A549 treated with Hydrocortisone at 1 μM for 4 hours (cell line): Measurements from ENCODE around the gene PNPLA2. TPM values are rescaled to one million over a fixed set of nuclear protein-coding genes. Genes with fewer than 3 reads are reported as not detected.

Source experiments
- total RNA-seq: library from RNA; stranded (reverse); fragments of 200-300 nt; extraction: Qiagen RNA extraction; gene quantifications from 5 replicates; pipeline ENCODE4 v1.2.3, GENCODE V29; 2022

PNPLA2 gene
- total RNA-seq: 37.4 to 59.4 TPM (median 57.4 TPM) in 5 replicates

GRCh38 chr11:818396-819128 lies at the start of gene PNPLA2:
PNPLA2 (plus strand) TSS chr11:818914; CDS start chr11:819719, 805 bp downstream.

GRCh38 chr11:777288-778255 lies 41.1 kb upstream of the PNPLA2 start, which contains the start of gene GATD1:
GATD1 (minus strand) TSS chr11:777487; CDS start chr11:777462, 25 bp downstream.

GRCh38 chr11:789943-790342 lies 28.8 kb upstream of the PNPLA2 start, which contains the start of gene CEND1:
CEND1 (minus strand) TSS chr11:790090; CDS start chr11:788576, 1,514 bp downstream.

GRCh38 chr11:798093-798713 lies 20.5 kb upstream of the PNPLA2 start, which contains the start of gene SLC25A22:
SLC25A22 (minus strand) TSS chr11:798281; CDS start chr11:795006, 3,275 bp downstream.

GRCh38 chr11:809287-810039 lies 9.3 kb upstream of the PNPLA2 start, which contains the start of gene RPLP2:
RPLP2 (plus strand) TSS chr11:809967; CDS start chr11:810235, 268 bp downstream.

GRCh38 chr11:827897-828192 lies 9.1 kb downstream of the PNPLA2 start, which contains the start of gene CRACR2B:
CRACR2B (plus strand) TSS chr11:827919; CDS start chr11:828608, 689 bp downstream.

GRCh38 chr11:832529-833113 lies 13.9 kb downstream of the PNPLA2 start, which contains the start of gene CD151:
CD151 (plus strand) TSS chr11:832952; CDS start chr11:836070, 3,118 bp downstream.

GRCh38 chr11:842370-843002 lies 23.8 kb downstream of the PNPLA2 start, which contains the start of the genes POLR2L and TSPAN4:
POLR2L (minus strand) TSS chr11:842529; CDS start chr11:842508, 21 bp downstream.
TSPAN4 (plus strand) TSS chr11:842852; CDS start chr11:850305, 7,453 bp downstream.

Other genes starting within 250 kb of the PNPLA2 start
- gene PHRF1, start 242.4 kb upstream of the PNPLA2 start, total RNA-seq: 34.9 to 36.8 TPM (median 35.7 TPM) in 5 replicates
- 6.2 to 7.7 TPM (median 6.8 TPM) in 5 replicates for gene IRF7, start 203.0 kb upstream of the PNPLA2 start, total RNA-seq
- 0.03 to 0.13 TPM (median 0.03 TPM) in 3 of 5 replicates, not detected in the others for gene CDHR5, start 194.0 kb upstream of the PNPLA2 start, total RNA-seq
- gene SCT, start 191.7 kb upstream of the PNPLA2 start, total RNA-seq: not detected in 5 replicates
- 0.10 to 0.31 TPM (median 0.22 TPM) in 5 replicates for gene DRD4, start 181.6 kb upstream of the PNPLA2 start, total RNA-seq
- 29.4 to 37.4 TPM (median 34.6 TPM) in 5 replicates for gene DEAF1, start 123.7 kb upstream of the PNPLA2 start, total RNA-seq
- 8.8 to 11.2 TPM (median 11.0 TPM) in 5 replicates for gene TMEM80, start 123.1 kb upstream of the PNPLA2 start, total RNA-seq
- gene EPS8L2, start 112.7 kb upstream of the PNPLA2 start, total RNA-seq: 86.6 to 123 TPM (median 114 TPM) in 5 replicates
- gene TALDO1, start 71.5 kb upstream of the PNPLA2 start, total RNA-seq: 392 to 415 TPM (median 399 TPM) in 5 replicates
- 37.2 to 46.9 TPM (median 43.5 TPM) in 5 replicates for gene GATD1, start 41.4 kb upstream of the PNPLA2 start, total RNA-seq
- 1.4 to 2.8 TPM (median 2.4 TPM) in 5 replicates for gene CEND1, start 28.8 kb upstream of the PNPLA2 start, total RNA-seq
- gene SLC25A22, start 20.6 kb upstream of the PNPLA2 start, total RNA-seq: 27.4 to 34.4 TPM (median 31.1 TPM) in 5 replicates
- 10.1 to 14.2 TPM (median 13.5 TPM) in 5 replicates for gene PIDD1, start 13.7 kb upstream of the PNPLA2 start, total RNA-seq
- gene RPLP2, start 8.9 kb upstream of the PNPLA2 start, total RNA-seq: 1,408 to 2,641 TPM (median 2,478 TPM) in 5 replicates
- 3.0 to 6.3 TPM (median 5.7 TPM) in 5 replicates for gene CRACR2B, start 9.0 kb downstream of the PNPLA2 start, total RNA-seq
- gene CD151, start 14.0 kb downstream of the PNPLA2 start, total RNA-seq: 809 to 892 TPM (median 846 TPM) in 5 replicates
- gene POLR2L, start 23.6 kb downstream of the PNPLA2 start, total RNA-seq: 474 to 756 TPM (median 614 TPM) in 5 replicates
- 139 to 194 TPM (median 190 TPM) in 5 replicates for gene TSPAN4, start 23.9 kb downstream of the PNPLA2 start, total RNA-seq
- 69.2 to 82.1 TPM (median 73.1 TPM) in 5 replicates for gene CHID1, start 91.9 kb downstream of the PNPLA2 start, total RNA-seq
- gene AP2A2, start 107.0 kb downstream of the PNPLA2 start, total RNA-seq: 31.5 to 37.2 TPM (median 34.2 TPM) in 5 replicates
- not detected in 5 replicates for gene MUC6, start 217.8 kb downstream of the PNPLA2 start, total RNA-seq